Astrocyte of the cerebellum (primary cell): ENCODE data around the gene SHMT2.
A peak's percentile ranks its signal among the peaks of the same experiment; 100 is the strongest.
"Not testable (repeated sequence)": the region's sequence is repeated elsewhere in the genome, so short reads cannot be mapped to it uniquely, and the experiment has no call there.

Experiments
- DNase-seq: peaks from one replicate; pipeline ENCODE4 v3.0.0-alpha.2; 2011; ENCODE audit warnings: low read depth
- H3K4me3 ChIP-seq: 2 replicates; pipeline ENCODE4 v1.5.1; 2011; ENCODE audit warnings: mild to moderate bottlenecking, low read depth, low read length, moderate library complexity
- CTCF ChIP-seq: IDR thresholded peaks from 2 replicates; pipeline ENCODE4 v1.5.1; 2012; ENCODE audit warnings: low read length, low read depth, moderate library complexity, mild to moderate bottlenecking; ENCODE audit errors: missing control alignments
- in situ Hi-C: cut with HindIII; loops from 2 replicates; pipeline ENCODE4 v1.10.0; 2017; ENCODE audit warnings: low sequenced_read_pairs

SHMT2 gene

GRCh38 chr12:57268264-57268663, 38.8 kb downstream of the SHMT2 start:
- no peak for DNase-seq
- TF ChIP-seq CTCF, result no peak
- H3K4me3 ChIP-seq, result no peak overlapping the region
- in situ Hi-C loops, result no loop called here

- peak; percentile 3 for TF ChIP-seq CTCF
- in situ Hi-C loops, result no loop called here
- no peak overlapping the region for H3K4me3 ChIP-seq
- DNase-seq, result no peak
These were observed 41.5 kb downstream of the SHMT2 start for GRCh38 chr12:57270966-57271470.

GRCh38 chr12:57272337-57273151, 43.0 kb downstream of the SHMT2 start:
- TF ChIP-seq CTCF, result no peak
- DNase-seq, result no peak
- no peak overlapping the region for H3K4me3 ChIP-seq
- in situ Hi-C loops, result no loop called here

- TF ChIP-seq CTCF, result no peak
- no peak overlapping the region for H3K4me3 ChIP-seq
- DNase-seq, result no peak
- in situ Hi-C loops, result no loop called here
These were observed 44.0 kb downstream of the SHMT2 start for GRCh38 chr12:57273516-57273915.

- in situ Hi-C loops, DNase-seq, H3K4me3 ChIP-seq: not testable (repeated sequence)
These were observed 46.7 kb downstream of the SHMT2 start for GRCh38 chr12:57276233-57276632.

GRCh38 chr12:57276935-57277563, 47.5 kb downstream of the SHMT2 start:
- in situ Hi-C loops, result no loop called here
- no peak overlapping the region for H3K4me3 ChIP-seq
- TF ChIP-seq CTCF, result peak; percentile 47
- DNase-seq, result no peak
